Stimulated activated naive CD8-positive, alpha-beta T cell treated with anti-CD3 and anti-CD28 coated beads, Interleukin-15, Interleukin-2, amounts not matched to agents 100 ng/mL and 50 ng/mL, for 24 hours (primary cell): ENCODE results near the gene CD44.

Experiments used
- H3K27ac Mint-ChIP-seq: one replicate; pipeline ENCODE4 v1.8.0; 2021; ENCODE audit warnings: mild to moderate bottlenecking, mixed read lengths
- H3K27me3 Mint-ChIP-seq: one replicate; pipeline ENCODE4 v1.8.0; 2021; ENCODE audit warnings: mixed read lengths
- H3K36me3 Mint-ChIP-seq: one replicate; pipeline ENCODE4 v1.8.0; 2021; ENCODE audit warnings: low read depth, mixed read lengths
- H3K4me1 Mint-ChIP-seq: one replicate; pipeline ENCODE4 v1.8.0; 2021; ENCODE audit warnings: low read depth, mixed read lengths
- H3K4me3 Mint-ChIP-seq: one replicate; pipeline ENCODE4 v1.8.0; 2021; ENCODE audit warnings: mild to moderate bottlenecking, mixed read lengths
- H3K9me3 Mint-ChIP-seq: one replicate; pipeline ENCODE4 v1.8.0; 2021; ENCODE audit warnings: mixed read lengths

CD44 gene

GRCh38 chr11:35281169-35281688 is 142.3 kb downstream of the CD44 start:
- peaks cover 4% of the 10 kb centered on the region for H3K27me3 Mint-ChIP-seq
- no peak overlapping the region for H3K27ac Mint-ChIP-seq
- H3K9me3 Mint-ChIP-seq, result no peaks in the 10 kb centered on the region

More at GRCh38 chr11:35281169-35281688, 142.3 kb downstream of the CD44 start:
- Mint-ChIP-seq H3K4me3 (no peak overlapping the region), H3K36me3 (no peaks in the 10 kb centered on the region), H3K4me1 (peaks cover 28% of the 10 kb centered on the region)
